HCT116 (cell line): Measurements from ENCODE around the gene BOD1L1. TPM values are rescaled to one million over a fixed set of nuclear protein-coding genes. Genes with fewer than 3 reads are reported as not detected.

Experiments used
- ATAC-seq: fragments of 200-7000 bp; cut with Tn5 transposase; 2 replicates; pipeline ENCODE4 v1.9.1; 2020; ENCODE audit warnings: mild to moderate bottlenecking, moderate library complexity
- BruUV-seq: library from RNA; stranded (reverse); fragments of 400-500 nt; replicated peaks from 2 replicates; lab custom pipeline; 2021; lab: Mats Ljungman, UMichigan
- CTCF ChIA-PET: fragments of 300-600 bp; sonication (Branson Sonifier 250); formaldehyde crosslinking; loops from one replicate; lab custom pipeline; 2021; ENCODE audit warnings: antibody characterized with exemption; lab: Charles Lee
- POLR2A ChIA-PET: fragments of 300-600, 350-600 bp; sonication (Branson Sonifier 250); formaldehyde crosslinking; loops from one replicate; lab custom pipeline; 2021; ENCODE audit warnings: antibody characterized with exemption; lab: Charles Lee
- RAD21 ChIA-PET, 2 experiments: fragments of 300-600 bp; sonication (Branson Sonifier 250); formaldehyde crosslinking; loops; one replicate each; lab custom pipeline; 2023; ENCODE audit warnings: low total read pairs in 2 of 2; ENCODE audit not compliant: uncharacterized antibody in 2 of 2, unreplicated experiment in 2 of 2, low non-redundant PET in 1 of 2; lab: Charles Lee
- DNase-seq: peaks from one replicate; pipeline ENCODE4 v3.0.0-alpha.2; 2010; ENCODE audit warnings: low read depth, low spot score
- H2AFZ ChIP-seq: fragments of 200-600 bp; shearing (Covaris generic), sonication (generic); 2 replicates; pipeline ENCODE4 v1.6.1; 2017; ENCODE audit warnings: low read depth, mixed run types, mixed read lengths, antibody characterized with exemption, low read length; ENCODE audit not compliant: poor library complexity, severe bottlenecking
- H3K27ac ChIP-seq: 2 replicates; pipeline ENCODE4 v1.5.1; 2012; ENCODE audit warnings: low read depth, low read length
- H3K27me3 ChIP-seq: fragments of 200-600 bp; sonication (generic); 2 replicates; pipeline ENCODE4 v1.6.1; 2016; ENCODE audit warnings: mixed run types, low read length, mixed read lengths; ENCODE audit not compliant: insufficient read depth
- H3K36me3 ChIP-seq, 2 experiments: fragments of 200-500 bp in 1 of 2; fragments of 200-600 bp in 1 of 2; sonication (Bioruptor generic) in 1 of 2; sonication (generic) in 1 of 2; 2 replicates each; pipeline versions ENCODE4 v1.5.1 to v1.6.1; 2014 to 2016; ENCODE audit warnings: low read length in 2 of 2, inconsistent platforms in 1 of 2, mixed read lengths in 1 of 2, mixed run types in 1 of 2; ENCODE audit not compliant: insufficient read depth in 2 of 2, control insufficient read depth in 1 of 2
- H3K4me1 ChIP-seq, 2 experiments: fragments of 200-600 bp in 1 of 2; sonication (generic) in 1 of 2; 2 replicates each; pipeline versions ENCODE4 v1.5.1 to v1.6.1; 2012 to 2017; ENCODE audit warnings: low read length in 2 of 2, inconsistent platforms in 1 of 2, mild to moderate bottlenecking in 1 of 2, mixed read lengths in 1 of 2, mixed run types in 1 of 2, moderate library complexity in 1 of 2; ENCODE audit not compliant: insufficient read depth in 2 of 2, control insufficient read depth in 1 of 2
- H3K4me2 ChIP-seq: fragments of 200-600 bp; sonication (generic); 2 replicates; pipeline ENCODE4 v1.6.1; 2017; ENCODE audit warnings: mixed run types, low read length, mixed read lengths
- H3K4me3 ChIP-seq, 2 experiments: fragments of 200-600 bp in 1 of 2; sonication (generic) in 1 of 2; replicated peaks in 1 of 2; 2 replicates each; pipeline ENCODE4 v1.5.1; 2011 to 2016; ENCODE audit warnings: low read length in 2 of 2, control low read depth in 1 of 2, low read depth in 1 of 2, mild to moderate bottlenecking in 1 of 2, mixed read lengths in 1 of 2, mixed run types in 1 of 2
- H3K79me2 ChIP-seq: fragments of 200-600 bp; sonication (generic); 2 replicates; pipeline ENCODE4 v1.6.1; 2017; ENCODE audit warnings: mild to moderate bottlenecking, mixed run types, low read length, moderate library complexity, mixed read lengths; ENCODE audit not compliant: insufficient read depth
- H3K9ac ChIP-seq: fragments of 200-600 bp; sonication (generic); 2 replicates; pipeline ENCODE4 v1.6.1; 2016; ENCODE audit warnings: low read length, mixed read lengths
- H3K9me2 ChIP-seq: fragments of 200-600 bp; sonication (generic), shearing (Covaris generic); 2 replicates; pipeline ENCODE4 v1.6.1; 2017; ENCODE audit warnings: mixed run types, mild to moderate bottlenecking, moderate library complexity; ENCODE audit not compliant: insufficient read depth
- H3K9me3 ChIP-seq, 2 experiments: fragments of 200-500 bp in 1 of 2; fragments of 200-600 bp in 1 of 2; sonication (Bioruptor generic) in 1 of 2; sonication (generic) in 1 of 2; 2 replicates each; pipeline ENCODE4 v1.6.1; 2014 to 2017; ENCODE audit warnings: low read length in 2 of 2, mixed read lengths in 2 of 2, inconsistent platforms in 1 of 2, low read depth in 1 of 2, mild to moderate bottlenecking in 1 of 2, mixed run types in 1 of 2, moderate library complexity in 1 of 2; ENCODE audit not compliant: control insufficient read depth in 1 of 2, insufficient read depth in 1 of 2
- H4K20me1 ChIP-seq: fragments of 200-600 bp; sonication (generic), shearing (Covaris generic); 2 replicates; pipeline ENCODE4 v1.6.1; 2017; ENCODE audit warnings: mixed run types, mild to moderate bottlenecking, moderate library complexity; ENCODE audit not compliant: insufficient read depth
- EGR1 ChIP-seq: IDR thresholded peaks from 2 replicates; pipeline ENCODE4 v1.6.1; 2012; ENCODE audit warnings: low read depth
- ELF1 ChIP-seq: IDR thresholded peaks from 2 replicates; pipeline ENCODE4 v1.6.1; 2012; ENCODE audit warnings: low read depth, borderline replicate concordance
- FOSL1 ChIP-seq: IDR thresholded peaks from 2 replicates; pipeline ENCODE4 v1.6.1; 2012; ENCODE audit warnings: low read depth
- JUND ChIP-seq: IDR thresholded peaks from 2 replicates; pipeline ENCODE4 v1.6.1; 2012
- POLR2AphosphoS5 ChIP-seq: IDR thresholded peaks from 2 replicates; pipeline ENCODE4 v1.6.1; 2011; ENCODE audit warnings: mild to moderate bottlenecking, low read depth, low read length, moderate library complexity
- SIN3A ChIP-seq: IDR thresholded peaks from 2 replicates; pipeline ENCODE4 v1.6.1; 2012; ENCODE audit warnings: low read depth
- SP1 ChIP-seq: IDR thresholded peaks from 2 replicates; pipeline ENCODE4 v1.6.1; 2012; ENCODE audit warnings: low read depth
- SRF ChIP-seq: IDR thresholded peaks from 2 replicates; pipeline ENCODE4 v1.6.1; 2012; ENCODE audit warnings: low read depth
- TCF7L2 ChIP-seq: IDR thresholded peaks from 2 replicates; pipeline ENCODE4 v1.7.0; 2011; ENCODE audit warnings: borderline replicate concordance, inconsistent platforms; ENCODE audit not compliant: insufficient read depth, insufficient read length; ENCODE audit errors: extremely low read depth
- YY1 ChIP-seq: IDR thresholded peaks from 2 replicates; pipeline ENCODE4 v1.6.1; 2011; ENCODE audit warnings: low read length, low read depth, moderate library complexity, mild to moderate bottlenecking; ENCODE audit not compliant: insufficient replicate concordance; ENCODE audit errors: extremely low read depth
- ZFX ChIP-seq: fragments of 450-650 bp; IDR thresholded peaks from 2 replicates; pipeline ENCODE4 v1.6.1; 2017
- intact Hi-C: fragments of 100-400 bp; cut with micrococcal nuclease; formaldehyde crosslinking; loops from 2 replicates; pipeline ENCODE4 v1.10.0; 2022
- total RNA-seq: library from RNA; stranded (reverse); gene quantifications from one replicate; pipeline ENCODE4 v1.2.1, GENCODE V29; 2021; ENCODE audit not compliant: unreplicated experiment

The BOD1L1 gene
- total RNA-seq, 1 experiment from 2014 or later = 22.4 TPM

- H3K79me2 ChIP-seq = no peaks in the 10 kb centered on the region
- DNase-seq = no peak
- BruUV-seq = no TSS peak
- no peaks in the 10 kb centered on the region for H3K9me2 ChIP-seq
- H3K27me3 ChIP-seq = no peaks in the 10 kb centered on the region; the same call in 1 of the 2 replicates
- POLR2A ChIA-PET = interaction anchor here (0.7 kb wide), 1 partner anchor 10 kb away, joined by 3 read pairs; no protein-coding TSS in a partner anchor
- no peak overlapping the region for H3K9ac ChIP-seq
- H3K4me1 ChIP-seq = peaks cover 0 to 11% of the 10 kb centered on the region in 2 experiments; a peak in 2 of 4 replicates
- no peaks in the 10 kb centered on the region for H4K20me1 ChIP-seq
- no peaks in the 10 kb centered on the region for H3K9me3 ChIP-seq
- peak overlapping the region; percentile 55 for H3K4me2 ChIP-seq
- H2AFZ ChIP-seq = peak overlapping the region; percentile 70
- H3K36me3 ChIP-seq = no peaks in the 10 kb centered on the region
- TF ChIP-seq TCF7L2 (peak; percentile 9), SP1 (0 out of 2 replicates have a peak, but pooled peaks have one; percentile 32), SRF (no peak)
- RAD21 ChIA-PET = no interaction called here
- H3K27ac ChIP-seq = no peak overlapping the region
- CTCF ChIA-PET = interaction anchor here (2.8 kb wide), 1 partner anchor 14 kb away, joined by 14 read pairs; no protein-coding TSS in a partner anchor
- peak; percentile 38 for ATAC-seq
- intact Hi-C loops = no loop called here
- peak overlapping the region in 1 of 2 experiments; percentile 14; a peak in 1 of 4 replicates for H3K4me3 ChIP-seq
These were observed 12.8 kb upstream of the BOD1L1 start for GRCh38 chr4:13640149-13640940.

- Histone ChIP-seq H3K27ac (no peak overlapping the region), H3K4me2 (no peak overlapping the region), H3K79me2 (no peaks in the 10 kb centered on the region), H3K27me3 (no peaks in the 10 kb centered on the region; the same call in 1 of the 2 replicates), H3K9ac (no peak overlapping the region), H3K9me2 (no peaks in the 10 kb centered on the region), H2AFZ (no peak overlapping the region), H3K36me3 (no peaks in the 10 kb centered on the region), H3K4me1 (peaks cover 0 to 8% of the 10 kb centered on the region in 2 experiments; a peak in 2 of 4 replicates), H3K4me3 (no peak overlapping the region), H3K9me3 (no peaks in the 10 kb centered on the region), H4K20me1 (no peaks in the 10 kb centered on the region)
- TF ChIP-seq ZFX (no peak), ELF1 (no peak), SIN3A (no peak), SRF (no peak), EGR1 (no peak), POLR2AphosphoS5 (no peak), FOSL1 (no peak), JUND (no peak), YY1 (no peak), SP1 (no peak)
- ATAC-seq = no peak
- intact Hi-C loops = no loop called here
- CTCF ChIA-PET = interaction anchor here (0.9 kb wide), 1 partner anchor 19 kb away, joined by 3 read pairs; no protein-coding TSS in a partner anchor
- RAD21 ChIA-PET = no interaction called here
- POLR2A ChIA-PET = no interaction called here
- no TSS peak for BruUV-seq
- DNase-seq = no peak
These were observed 7.8 kb upstream of the BOD1L1 start for GRCh38 chr4:13635286-13635799.
